SK-N-SH treated with all-trans-retinoic acid at 6 μM for 48 hours (cell line): ENCODE data around the gene TSEN2.
"Not testable (repeated sequence)": the region's sequence is repeated elsewhere in the genome, so short reads cannot be mapped to it uniquely, and the experiment has no call there.

ENCODE experiments used
- ESRRG ChIP-seq: fragments of 250-450 bp; sonication (Bioruptor Pico); IDR thresholded peaks from 2 replicates; pipeline ENCODE4 v1.6.1; 2021; ENCODE audit warnings: mild to moderate bottlenecking
- GLIS3 ChIP-seq: fragments of 250-450 bp; sonication (Bioruptor Pico); IDR thresholded peaks from 2 replicates; pipeline ENCODE4 v1.5.0; 2020; ENCODE audit warnings: mild to moderate bottlenecking, moderate library complexity
- OSR1 ChIP-seq: fragments of 250-450 bp; sonication (Bioruptor Pico); IDR thresholded peaks from 2 replicates; pipeline ENCODE4 v1.8.0; 2022; ENCODE audit warnings: moderate library complexity, mild to moderate bottlenecking, inconsistent platforms
- RARB ChIP-seq: fragments of 250-450 bp; sonication (Bioruptor Pico); IDR thresholded peaks from 2 replicates; pipeline ENCODE4 v1.8.0; 2021; ENCODE audit warnings: mild to moderate bottlenecking, moderate library complexity
- TOX ChIP-seq: fragments of 250-450 bp; sonication (Bioruptor Pico); IDR thresholded peaks from 2 replicates; pipeline ENCODE4 v1.8.0; 2021; ENCODE audit warnings: mild to moderate bottlenecking, moderate library complexity, borderline replicate concordance
- ZC3H10 ChIP-seq: fragments of 250-450 bp; sonication (Bioruptor Pico); IDR thresholded peaks from 2 replicates; pipeline ENCODE4 v1.5.1; 2021; ENCODE audit warnings: mild to moderate bottlenecking, moderate library complexity
- ZFP30 ChIP-seq: fragments of 450-650 bp; formaldehyde crosslinking; IDR thresholded peaks from 2 replicates; pipeline ENCODE4 v1.5.0; 2022; ENCODE audit warnings: mild to moderate bottlenecking, moderate library complexity
- TF ChIP-seq, protein P1 (sequence below): fragments of 250-450 bp; sonication (Bioruptor Pico); IDR thresholded peaks from 2 replicates; pipeline ENCODE4 v1.5.1; 2021; ENCODE audit warnings: mild to moderate bottlenecking, moderate library complexity

- TF ChIP-seq ZC3H10 (CRISPR knock-in tag); ESRRG (CRISPR knock-in tag); TOX (CRISPR knock-in tag); OSR1; RARB (CRISPR knock-in tag); ZFP30 (CRISPR knock-in tag); GLIS3 (CRISPR knock-in tag): not testable (repeated sequence)
- TF ChIP-seq, protein P1, sequence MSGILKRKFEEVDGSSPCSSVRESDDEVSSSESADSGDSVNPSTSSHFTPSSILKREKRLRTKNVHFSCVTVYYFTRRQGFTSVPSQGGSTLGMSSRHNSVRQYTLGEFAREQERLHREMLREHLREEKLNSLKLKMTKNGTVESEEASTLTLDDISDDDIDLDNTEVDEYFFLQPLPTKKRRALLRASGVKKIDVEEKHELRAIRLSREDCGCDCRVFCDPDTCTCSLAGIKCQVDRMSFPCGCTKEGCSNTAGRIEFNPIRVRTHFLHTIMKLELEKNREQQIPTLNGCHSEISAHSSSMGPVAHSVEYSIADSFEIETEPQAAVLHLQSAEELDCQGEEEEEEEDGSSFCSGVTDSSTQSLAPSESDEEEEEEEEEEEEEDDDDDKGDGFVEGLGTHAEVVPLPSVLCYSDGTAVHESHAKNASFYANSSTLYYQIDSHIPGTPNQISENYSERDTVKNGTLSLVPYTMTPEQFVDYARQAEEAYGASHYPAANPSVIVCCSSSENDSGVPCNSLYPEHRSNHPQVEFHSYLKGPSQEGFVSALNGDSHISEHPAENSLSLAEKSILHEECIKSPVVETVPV = not testable (repeated sequence)
These were observed 59.2 kb downstream of the TSEN2 start for GRCh38 chr3:12543497-12543896.
